ENCODE results near the gene TMEM186.

DNA sequence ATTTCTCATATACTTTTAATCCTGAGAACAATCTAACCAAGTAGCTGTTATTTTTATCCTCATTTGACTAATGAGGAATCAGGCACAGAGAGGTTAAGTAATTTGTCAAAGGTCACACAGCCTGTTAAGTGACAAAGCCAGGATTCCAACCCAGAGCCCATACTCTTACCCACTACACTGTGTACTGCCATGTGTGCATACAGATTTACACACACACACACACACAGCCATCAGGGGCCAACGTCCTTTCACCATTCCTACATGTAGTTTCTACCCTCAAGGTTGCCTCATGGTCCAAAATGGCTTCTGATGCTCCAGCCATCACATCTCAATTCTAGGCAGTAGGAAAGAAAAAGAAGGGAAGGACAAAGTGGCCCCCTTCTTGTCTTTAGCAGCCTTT is 22.1 kb downstream of the TMEM186 start:
- TF ChIP-seq CTCF (IDR thresholded peaks at IDR 0.05) (no peak), TCF7L2 (IDR thresholded peaks at IDR 0.05; ENCODE audit: low read depth, low read length) (no peak)
